CD4-positive, alpha-beta T cell treated with Interleukin-10 for 1 hour (primary cell): Measurements from ENCODE around the gene METAP1.
"Not testable (repeated sequence)": the region's sequence is repeated elsewhere in the genome, so short reads cannot be mapped to it uniquely, and the experiment has no call there.

ENCODE experiments used
- DNase-seq: peaks from one replicate; pipeline ENCODE4 v3.0.0-alpha.2; 2020

The METAP1 gene

DNA sequence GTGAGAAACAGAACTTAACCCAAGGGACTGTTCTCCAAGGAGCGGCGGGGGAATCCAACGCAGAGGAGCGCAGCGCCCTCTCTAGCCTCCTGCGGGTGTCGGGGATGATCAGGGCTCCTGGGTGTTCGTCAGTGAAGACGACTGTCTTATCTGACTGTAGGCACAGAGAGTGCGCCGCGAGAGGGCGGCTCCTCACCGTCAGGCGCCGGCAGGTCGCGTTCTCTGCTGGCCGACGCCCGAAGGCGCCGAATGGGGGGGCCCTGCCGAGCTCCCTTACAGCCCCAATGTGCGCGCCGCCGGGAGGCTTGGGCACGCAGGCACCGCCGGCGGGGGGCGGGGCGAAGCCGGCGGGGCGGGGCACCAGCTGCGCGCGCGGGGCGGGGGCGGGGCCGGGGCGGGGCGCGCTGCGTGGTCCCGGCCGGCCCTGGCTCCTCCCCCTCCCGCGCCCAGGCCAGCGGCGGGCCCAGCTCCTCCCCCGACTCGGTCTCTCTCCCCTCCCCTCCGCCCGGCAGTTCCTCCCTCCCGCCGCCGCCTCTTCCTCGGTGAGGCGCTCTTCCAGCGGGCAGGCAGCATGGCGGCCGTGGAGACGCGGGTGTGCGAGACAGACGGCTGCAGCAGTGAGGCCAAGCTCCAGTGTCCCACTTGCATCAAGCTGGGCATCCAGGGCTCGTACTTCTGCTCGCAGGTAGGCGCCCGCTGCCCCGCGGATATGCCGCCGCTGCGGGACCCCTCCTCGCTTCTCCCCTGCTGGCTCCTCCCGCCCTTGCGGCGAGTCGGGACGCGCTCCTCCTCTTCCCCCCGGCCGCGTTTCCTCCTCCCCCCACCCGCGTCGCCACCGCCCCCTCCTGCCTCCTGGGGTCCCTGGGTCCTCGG lies at the start of gene METAP1:
Gene METAP1, plus strand, starts transcription at position 539 of the 873 bp plus-strand sequence. Its CDS starts 33 bp downstream, at position 572.
- DNase-seq = peak; percentile 97

DNA sequence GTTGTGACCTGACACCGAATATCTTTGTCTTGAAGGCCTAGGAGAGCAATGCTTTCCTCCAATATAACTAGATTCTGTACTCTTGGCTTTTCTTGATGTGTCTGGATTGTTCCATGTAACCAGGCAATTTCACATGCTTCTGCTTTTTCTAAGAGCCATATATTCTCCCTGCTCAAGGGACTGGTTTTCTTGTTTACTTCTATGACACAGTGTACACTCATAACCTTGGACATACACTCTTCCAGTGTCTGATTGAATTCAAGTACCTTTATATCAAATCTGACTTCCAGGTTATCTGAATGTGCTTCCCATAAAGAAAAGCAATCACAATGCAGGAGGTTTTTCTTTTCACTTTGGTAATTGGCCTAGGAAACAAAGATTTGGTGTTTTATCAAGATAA lies 49.2 kb upstream of the METAP1 start:
- DNase-seq = no peak

DNA sequence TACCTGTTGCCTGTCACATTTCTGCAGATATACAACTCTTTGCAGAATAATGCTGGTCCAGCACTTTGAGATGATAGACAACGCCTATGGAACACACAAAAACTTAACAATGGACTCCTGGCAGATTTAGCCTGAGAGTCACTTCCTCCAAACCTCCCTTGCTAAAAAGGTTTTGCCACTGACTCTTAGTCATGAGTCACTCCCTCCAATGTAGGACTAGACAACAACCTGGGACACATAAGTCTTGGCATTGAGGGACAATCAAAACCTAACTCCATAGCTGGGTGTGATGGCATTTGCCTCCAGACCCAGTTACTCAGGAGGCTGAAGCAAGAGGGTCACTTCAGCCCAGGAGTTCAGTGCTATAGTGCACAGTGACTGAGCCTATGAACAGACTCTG lies 44.6 kb upstream of the METAP1 start:
- no peak for DNase-seq

DNA sequence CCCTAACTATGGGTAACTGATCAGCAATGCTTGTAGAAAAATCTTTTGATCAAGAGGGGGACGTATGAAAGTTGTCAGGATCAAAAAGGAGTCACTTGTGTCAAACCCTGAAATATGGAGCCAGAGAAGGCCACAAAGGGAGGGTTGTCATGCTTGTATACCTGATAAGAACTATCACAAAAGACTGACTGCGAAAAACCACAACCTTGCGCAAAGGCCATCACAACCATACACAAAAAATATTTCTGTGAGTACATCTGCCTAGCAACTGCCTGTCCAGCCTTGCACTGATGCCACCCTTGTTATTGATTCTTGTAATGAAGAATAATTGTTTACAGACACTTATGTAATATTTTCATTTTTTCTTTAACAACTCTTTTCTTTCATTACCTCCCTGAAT lies 43.8 kb upstream of the METAP1 start:
- DNase-seq = no peak

DNA sequence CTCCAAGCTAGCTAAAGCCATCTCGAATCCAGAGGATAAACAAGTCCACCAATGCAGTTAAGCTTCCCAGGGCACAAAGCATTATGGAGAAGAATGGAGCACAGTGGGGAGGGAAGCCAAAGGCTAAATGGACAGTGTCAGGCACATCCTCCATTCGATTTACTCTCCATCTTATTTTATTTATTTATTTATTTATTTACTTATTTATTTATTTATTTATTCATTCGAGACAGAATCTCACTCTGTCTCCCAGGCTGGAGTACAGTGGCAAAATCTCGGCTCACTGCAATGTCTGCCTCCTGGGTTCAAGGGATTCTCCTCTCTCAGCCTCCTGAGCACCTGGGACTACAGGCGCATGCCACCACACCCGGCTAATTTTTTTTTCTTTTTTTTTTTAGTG lies 40.3 kb upstream of the METAP1 start:
- DNase-seq = no peak

DNA sequence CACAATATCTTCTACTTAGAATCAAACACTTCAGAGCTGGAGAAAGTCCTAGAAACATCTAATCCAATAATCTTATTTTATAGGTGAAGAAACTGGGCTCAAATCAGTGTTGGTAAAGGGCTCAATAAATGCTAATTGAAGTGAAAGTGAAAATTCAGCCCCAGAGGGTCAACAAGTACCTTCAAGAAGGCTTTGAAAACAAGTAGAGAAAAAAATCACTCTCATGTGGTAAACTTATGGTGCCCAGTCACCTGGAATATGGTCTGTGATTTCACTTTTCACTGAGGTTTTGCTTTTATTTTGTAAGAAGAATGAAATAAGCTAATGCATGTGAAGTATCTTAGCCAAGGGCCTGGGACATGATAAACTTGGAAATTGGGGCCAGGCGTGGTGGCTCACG lies 37.5 kb upstream of the METAP1 start:
- no peak for DNase-seq

DNA sequence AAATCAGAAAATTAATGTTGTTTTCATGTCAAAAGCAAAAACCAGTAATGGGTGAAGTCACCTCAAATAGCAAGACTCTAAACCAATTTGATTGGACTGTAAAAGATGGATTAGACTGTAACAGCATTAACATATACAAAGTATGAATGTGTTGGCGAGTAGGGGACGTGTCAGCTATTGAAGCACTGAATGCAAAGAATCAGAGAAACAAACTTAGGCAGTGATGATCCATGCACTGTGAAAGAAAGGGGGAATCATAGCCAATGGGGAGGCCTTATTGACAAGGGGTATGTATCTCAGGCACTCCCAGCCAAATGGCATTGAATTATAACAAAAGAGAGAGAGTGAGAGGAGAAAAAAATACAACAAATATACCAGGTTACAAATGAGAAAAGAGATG lies 36.1 kb upstream of the METAP1 start:
- no peak for DNase-seq

DNA sequence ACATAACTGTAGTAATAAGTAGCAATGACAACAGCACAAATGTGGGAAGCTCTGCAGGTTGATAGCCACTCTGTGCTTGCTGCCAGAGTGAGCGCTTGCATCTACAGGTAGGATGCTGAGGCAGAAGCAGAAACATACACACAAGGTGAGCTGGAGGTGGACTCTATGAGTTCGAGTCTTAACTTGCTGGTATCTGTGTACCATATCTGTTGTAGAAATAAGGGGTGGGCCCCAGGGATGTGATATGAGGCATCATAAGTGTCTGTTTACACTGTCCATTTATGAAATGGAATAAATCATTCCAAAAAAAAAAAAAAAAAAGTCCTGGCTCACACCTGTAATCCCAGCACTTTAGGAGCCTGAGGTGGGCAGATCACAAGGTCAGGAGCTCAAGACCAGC lies 33.8 kb upstream of the METAP1 start:
- DNase-seq = no peak

DNA sequence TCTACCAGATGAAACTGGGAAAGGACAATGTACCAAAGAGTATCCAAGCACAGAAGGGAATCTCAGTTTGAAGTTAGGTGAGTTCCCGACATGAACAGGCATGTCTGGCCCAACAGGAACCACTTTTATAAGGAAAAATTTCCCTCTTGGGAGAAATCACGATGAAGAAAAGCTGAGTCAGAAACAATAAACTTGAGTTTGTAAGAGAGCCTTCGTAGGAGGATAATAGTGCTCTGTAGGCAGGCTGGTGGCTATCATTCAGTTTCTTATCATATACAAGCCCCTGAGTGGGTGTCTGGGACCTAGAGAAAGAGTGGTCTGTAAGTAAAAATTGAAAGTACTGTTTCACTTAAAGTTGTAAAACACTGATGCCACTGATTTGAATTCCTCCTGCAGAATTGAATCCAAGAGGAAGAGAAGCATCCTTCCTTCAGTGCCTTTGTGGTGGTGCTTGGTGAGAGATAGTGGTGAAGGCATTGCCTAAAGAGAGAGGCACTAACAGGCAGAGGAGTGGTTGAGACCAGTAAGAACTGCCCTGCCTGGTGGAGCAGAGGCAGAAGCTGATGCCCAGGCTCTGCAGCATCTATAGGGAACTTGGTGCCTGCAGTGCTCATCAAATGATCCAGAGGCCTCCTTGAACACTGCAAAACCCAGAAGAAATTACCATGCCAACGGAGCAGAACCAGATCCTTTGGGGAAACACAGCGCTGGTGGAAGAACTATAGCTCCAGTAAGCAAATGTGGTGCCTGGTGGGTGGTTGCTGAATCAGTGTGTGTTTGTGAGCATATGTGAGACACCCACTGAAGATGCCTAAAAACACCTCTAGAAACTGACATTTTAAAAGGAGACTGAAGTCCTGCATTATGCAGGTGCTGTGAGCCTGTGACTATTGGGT lies 31.7 kb upstream of the METAP1 start:
- DNase-seq = no peak

DNA sequence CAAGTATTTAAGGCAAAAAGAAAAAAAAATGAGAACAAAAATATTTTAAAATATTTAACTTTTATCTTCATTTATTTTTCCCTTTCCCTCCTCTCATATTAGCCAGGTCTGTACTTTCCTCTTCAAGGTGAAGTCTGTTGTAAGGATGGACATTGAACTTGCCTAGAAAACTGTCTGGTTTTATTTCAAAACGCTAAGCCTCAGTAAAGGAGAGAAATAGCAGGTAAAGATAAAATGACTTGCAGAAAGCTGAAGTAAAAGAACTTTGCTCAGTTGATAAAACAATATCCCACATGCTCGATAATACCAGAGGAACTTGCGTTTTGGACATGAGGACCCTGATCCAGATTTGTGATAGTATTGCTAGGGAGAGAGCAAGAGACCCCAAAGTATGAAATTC lies 28.6 kb upstream of the METAP1 start:
- DNase-seq = no peak

DNA sequence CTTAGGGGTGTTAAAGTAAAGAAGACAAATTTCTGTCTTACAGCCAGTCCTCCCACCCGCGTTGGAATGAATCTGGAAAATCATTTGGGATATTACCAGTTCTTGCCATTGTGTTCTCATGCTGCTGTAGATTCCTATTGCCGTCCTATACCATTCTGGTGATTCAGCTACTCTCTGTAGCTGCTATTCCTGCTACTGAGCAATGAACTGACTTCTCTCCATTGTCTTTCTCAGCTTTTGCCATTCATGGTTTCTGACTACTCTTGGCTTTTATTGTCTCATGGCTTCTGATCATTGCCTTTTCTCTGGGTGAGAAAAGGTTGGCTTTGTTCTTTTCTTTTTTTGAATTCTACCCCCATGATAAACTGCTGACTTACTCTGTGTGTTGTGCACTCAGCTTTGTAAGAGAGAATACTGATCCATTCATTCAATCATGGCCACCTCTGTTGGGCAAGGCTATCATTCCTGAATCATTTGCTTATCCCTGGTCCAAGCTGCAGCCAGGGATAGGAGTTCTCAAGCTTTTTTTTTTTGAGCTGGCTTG lies 27.7 kb upstream of the METAP1 start:
- no peak for DNase-seq

DNA sequence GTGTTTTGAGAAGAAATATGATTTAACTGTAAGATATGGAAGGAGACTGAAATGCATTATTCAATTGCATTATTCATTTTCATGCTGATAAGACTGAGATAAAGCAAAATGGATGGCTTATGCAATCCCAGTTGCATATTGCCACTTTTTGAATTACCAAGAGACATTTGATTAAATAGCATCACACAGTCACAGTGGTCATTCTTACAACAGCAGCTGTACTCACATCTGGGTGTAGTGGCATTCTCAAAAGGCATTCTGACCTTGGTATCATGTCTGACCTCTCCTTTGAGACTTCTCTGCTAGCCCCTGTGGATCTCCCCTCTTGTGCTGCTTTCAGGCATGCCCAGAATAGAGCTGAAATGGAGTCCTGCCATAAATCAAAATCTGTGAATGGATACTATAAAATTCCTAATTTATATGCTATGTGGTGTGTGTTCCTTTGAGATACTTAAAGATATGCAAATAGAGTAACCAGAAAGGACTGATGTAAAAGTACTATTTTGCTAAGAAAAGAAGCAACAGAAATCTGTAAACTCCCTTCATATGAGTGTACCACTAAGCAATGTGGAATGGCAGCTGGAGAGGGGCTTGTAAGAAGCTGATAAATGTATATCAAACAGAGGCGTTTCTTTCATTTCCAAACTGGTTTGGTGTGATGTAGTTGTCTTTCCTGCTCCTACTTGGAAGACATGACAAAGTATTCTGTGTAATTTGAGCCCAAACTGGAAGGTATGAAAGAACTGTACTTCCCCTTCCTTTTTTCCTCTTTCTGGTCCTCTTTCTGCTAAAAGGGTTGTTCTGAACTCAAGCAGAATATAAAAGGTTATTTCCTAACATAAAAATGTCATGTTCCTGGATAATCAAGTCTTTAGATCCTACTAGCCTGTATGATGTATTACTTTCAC lies 25.4 kb upstream of the METAP1 start:
- DNase-seq = no peak

DNA sequence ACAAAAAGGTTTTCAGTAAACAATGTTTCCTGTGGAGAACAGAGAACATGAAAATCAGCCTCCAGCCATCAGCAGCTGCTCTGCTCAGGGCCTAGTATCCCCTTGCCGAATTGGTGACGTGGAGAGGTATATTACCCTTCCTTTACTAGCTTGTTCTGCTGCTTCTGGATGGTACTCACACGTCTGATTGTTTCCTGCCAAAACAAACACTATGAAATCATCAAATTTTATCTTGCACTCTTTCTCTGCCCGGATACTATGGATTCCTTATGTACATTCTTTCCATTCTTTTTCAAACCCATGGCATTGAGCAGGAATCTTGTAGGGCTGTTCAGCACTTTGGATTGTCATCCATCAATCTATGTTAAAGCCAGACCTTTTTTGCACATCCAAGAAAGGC lies 18.8 kb upstream of the METAP1 start:
- no peak for DNase-seq

DNA sequence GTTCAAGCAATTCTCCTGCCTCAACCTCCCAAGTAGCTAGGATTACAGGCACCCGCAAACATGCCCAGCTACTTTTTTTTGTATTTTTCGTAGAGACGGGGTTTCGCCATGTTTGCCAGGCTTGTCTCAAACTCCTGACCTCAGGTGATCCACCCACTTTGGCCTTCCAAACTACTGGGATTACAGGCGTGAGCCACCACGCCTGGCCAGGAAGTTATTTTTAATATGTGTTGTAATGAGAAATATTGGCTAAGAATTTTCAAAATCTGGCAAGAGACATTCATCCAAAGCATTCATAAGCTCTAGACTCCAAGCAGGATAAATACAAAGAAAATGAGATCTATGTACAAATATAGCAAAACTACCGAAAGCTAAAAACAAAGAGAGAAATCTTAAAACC lies 18.0 kb upstream of the METAP1 start:
- no peak for DNase-seq

DNA sequence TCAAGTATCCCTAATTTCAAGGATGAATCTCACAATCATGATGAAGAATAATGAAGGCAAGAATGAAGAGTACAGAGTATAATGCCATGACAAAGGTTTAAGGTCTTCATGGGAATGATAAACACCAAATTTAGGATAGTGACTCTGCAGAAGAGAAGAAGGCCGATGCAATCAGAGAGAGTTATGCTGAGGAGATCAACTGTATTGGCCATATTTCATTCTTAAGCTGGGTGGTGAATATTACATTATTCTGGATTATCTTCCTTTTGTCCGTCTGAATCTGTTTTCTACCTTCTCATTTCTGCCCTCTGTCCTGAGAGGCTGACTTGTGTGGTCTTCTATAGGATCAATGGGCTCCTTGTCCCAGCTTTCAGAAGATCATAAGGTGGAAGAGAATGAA lies 7.8 kb upstream of the METAP1 start:
- DNase-seq = no peak

DNA sequence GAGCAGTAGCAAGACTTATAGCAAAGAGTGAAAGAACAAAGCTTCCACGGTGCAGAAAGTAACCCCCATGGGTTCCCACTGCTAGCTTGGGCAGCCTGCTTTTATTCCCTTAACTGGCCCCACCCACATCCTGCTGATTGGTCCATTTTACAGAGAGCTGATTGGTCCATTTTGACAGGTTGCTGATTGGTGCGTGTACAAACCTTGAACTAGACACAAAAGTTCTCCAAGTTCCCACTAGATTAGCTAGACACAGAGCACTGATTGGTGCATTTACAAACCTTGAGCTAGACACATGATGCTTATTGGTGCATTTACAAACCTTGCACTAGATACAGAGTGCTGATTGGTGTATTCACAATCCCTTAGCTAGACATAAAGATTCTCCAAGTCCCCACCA lies 2.7 kb upstream of the METAP1 start:
- not testable (repeated sequence) for DNase-seq

DNA sequence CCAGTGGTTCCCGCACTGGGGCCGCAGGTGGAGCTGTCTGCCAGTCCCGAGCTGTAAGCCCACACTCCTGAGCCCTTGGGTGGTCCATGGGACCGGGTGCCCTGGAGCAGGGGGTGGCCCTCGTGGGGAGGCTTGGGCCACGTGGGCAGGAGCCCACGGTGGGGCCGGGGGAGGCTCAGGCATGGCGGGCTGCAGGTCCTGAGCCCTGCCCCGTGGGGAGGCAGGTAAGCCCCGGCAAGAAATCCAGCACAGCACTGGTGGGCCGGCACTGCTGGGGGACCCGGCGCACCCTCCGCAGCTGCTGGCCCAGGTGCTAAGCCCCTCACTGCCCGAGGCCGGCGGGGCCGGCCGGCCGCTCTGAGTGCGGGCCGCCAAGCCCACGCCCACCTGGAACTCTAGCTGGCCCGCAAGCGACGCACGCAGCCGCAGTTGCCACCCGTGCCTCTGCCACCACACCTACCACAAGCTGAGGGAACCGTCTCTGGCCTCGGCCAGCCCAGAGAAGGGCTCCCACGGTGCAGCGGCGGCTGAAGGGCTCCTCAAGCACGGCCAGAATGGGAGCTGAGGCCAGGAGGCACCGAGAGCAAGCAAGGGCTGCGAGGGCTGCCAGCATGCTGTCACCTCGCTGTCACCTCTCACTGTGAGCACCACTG lies 2.0 kb upstream of the METAP1 start:
- DNase-seq = no peak

DNA sequence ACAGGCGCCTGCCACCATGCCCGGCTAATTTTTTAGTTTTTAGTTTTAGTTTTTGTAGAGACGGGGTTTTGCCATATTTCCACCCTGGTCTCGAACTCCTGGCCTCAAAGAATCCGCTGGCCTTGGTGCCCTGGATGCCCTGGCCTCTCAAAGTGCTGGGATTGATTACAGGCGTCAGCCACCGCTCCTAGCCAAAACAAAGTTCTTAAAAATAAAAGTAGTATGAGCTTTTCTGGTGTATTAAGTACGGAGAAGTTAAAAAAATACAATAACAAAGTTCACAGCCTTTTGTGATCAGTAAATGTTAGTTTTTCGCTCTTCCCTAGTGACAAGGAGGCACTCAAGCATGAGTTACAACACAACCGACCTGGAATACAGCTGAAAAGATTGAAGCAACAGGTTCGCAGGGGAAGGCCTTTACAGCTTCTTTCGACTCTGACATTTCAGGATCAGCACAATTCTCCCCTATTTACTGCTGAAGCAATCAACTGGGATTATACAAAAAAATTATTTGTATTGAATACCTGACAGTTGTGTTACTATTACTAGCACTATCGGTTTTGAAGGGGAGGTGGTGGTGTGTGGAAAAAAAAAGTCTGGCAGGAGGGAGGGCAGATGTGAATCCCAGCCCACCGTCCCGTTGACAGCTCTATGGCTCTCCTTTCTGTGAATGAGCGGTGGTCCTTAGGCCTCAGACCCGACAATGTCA lies 893 bp upstream of the METAP1 start:
- no peak for DNase-seq

DNA sequence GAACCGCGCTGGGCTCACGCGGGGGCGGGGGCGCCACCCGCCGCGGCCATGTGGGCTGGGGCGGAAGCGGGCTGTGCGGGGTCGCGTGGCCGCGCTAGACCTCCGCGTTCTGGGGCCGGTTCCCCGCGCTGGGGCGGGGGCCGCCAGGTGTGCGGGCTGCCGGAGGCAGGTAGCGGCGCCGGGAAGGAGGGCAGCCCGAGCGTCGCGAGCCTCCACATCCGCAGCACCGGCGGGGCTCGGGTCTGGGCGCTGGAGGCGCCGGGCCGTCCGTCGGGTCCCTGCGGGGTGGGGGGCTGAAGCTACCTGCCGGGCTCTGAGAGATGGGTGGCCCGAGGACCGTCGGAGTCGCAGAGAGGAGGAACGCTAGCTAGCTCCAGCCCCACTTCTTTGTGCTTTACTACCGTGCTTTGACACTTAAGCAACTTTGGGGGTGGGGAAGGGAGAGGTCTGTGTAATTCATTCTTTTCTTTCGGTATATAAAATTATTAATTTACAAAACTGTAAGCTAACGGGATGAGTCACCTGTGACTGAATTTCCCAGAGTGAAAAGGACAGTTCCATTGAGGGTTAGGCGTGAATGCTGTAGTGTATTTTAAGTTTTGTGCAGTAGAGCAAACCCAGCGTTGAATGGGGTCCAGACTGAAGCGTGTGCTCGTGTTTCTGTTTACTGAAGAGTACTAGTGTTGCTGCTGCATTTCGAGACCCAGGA lies 689 bp downstream of the METAP1 start:
- no peak for DNase-seq

DNA sequence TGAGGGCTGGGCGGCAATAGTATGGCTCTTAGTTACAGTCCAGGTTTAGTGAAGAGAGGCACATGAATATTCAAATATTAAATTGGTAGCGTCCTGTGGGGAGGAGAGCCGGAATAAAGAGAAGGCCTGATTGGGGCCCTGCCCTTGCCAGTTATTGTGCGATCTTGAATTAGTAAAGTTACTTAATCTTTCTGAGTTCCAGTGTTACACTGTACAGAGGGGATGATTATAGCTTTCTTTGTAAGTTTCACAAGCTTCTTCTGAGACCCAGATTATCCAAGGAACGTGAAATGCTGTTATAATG lies 1.2 kb downstream of the METAP1 start:
- DNase-seq = no peak

DNA sequence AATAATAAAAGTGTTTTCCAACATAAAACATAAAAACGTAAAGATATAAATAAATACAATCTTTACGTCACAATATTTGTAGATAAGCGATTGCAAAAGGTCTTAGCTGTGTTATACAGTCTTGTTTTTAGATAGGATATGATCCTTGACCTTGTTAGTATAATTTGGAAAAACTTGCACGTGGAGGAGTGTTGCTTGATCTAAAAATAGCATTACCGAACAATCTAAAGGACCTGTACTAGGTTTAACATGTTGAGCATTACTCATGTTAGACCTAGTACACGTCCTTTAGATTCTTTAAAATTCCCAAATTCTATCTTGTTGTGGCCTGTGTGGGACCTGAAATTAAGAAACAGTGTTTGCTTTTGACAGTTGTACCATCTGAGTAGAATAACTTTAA lies 1.6 kb downstream of the METAP1 start:
- no peak for DNase-seq
